ENCODE results near the gene TCF3.

TCF3 gene

GRCh38 chr19:1592024-1592754 is 60.2 kb downstream of the TCF3 start:
- TF ChIP-seq SPI1 (IDR thresholded peaks at IDR 0.05; ENCODE audit: low read depth, low read length), result no peak
- TF ChIP-seq PAX5 (IDR thresholded peaks at IDR 0.05; ENCODE audit: insufficient read depth, low read length, severe bottlenecking), result no peak
- peak; percentile 92 for TF ChIP-seq POLR2AphosphoS5 (IDR thresholded peaks at IDR 0.05; ENCODE audit: low read depth, low read length)
- TF ChIP-seq POLR2A (IDR thresholded peaks at IDR 0.05; ENCODE audit: low read depth, low read length), result peak; percentile 91
- TF ChIP-seq TAF1 (IDR thresholded peaks at IDR 0.05; ENCODE audit: low read depth, low read length), result peak; percentile 83
- TF ChIP-seq POU2F2 (IDR thresholded peaks at IDR 0.05; ENCODE audit: low read depth, low read length), result peak; percentile 74
- DNase-seq (ENCODE audit: insufficient read length, low spot score), result peak; percentile 96
- no peak for FAIRE-seq

- no peak for TF ChIP-seq TAF1 (IDR thresholded peaks at IDR 0.05; ENCODE audit: low read depth, low read length)
- no peak for TF ChIP-seq POU2F2 (IDR thresholded peaks at IDR 0.05; ENCODE audit: low read depth, low read length)
- no peak; the same call in 1 of the 2 replicates for TF ChIP-seq POLR2A (IDR thresholded peaks at IDR 0.05; ENCODE audit: low read depth, low read length)
- no peak for TF ChIP-seq POLR2AphosphoS5 (IDR thresholded peaks at IDR 0.05; ENCODE audit: low read depth, low read length)
- TF ChIP-seq PAX5 (IDR thresholded peaks at IDR 0.05; ENCODE audit: insufficient read depth, low read length, severe bottlenecking), result no peak
- no peak for TF ChIP-seq SPI1 (IDR thresholded peaks at IDR 0.05; ENCODE audit: low read depth, low read length)
- DNase-seq (ENCODE audit: insufficient read length, low spot score), result no peak
- FAIRE-seq, result no peak
Observed at GRCh38 chr19:1591421-1592023, 60.9 kb downstream of the TCF3 start.

- DNase-seq (ENCODE audit: insufficient read length, low spot score) (no peak), FAIRE-seq (peak; percentile 81)
- TF ChIP-seq POLR2A (IDR thresholded peaks at IDR 0.05; ENCODE audit: low read depth, low read length) (peak; percentile 42; the same call in 1 of the 2 replicates), SPI1 (IDR thresholded peaks at IDR 0.05; ENCODE audit: low read depth, low read length) (no peak), POLR2AphosphoS5 (IDR thresholded peaks at IDR 0.05; ENCODE audit: low read depth, low read length) (peak; percentile 26; the same call in 1 of the 2 replicates)
Observed at GRCh38 chr19:1590641-1591397, 61.6 kb downstream of the TCF3 start.

DNA sequence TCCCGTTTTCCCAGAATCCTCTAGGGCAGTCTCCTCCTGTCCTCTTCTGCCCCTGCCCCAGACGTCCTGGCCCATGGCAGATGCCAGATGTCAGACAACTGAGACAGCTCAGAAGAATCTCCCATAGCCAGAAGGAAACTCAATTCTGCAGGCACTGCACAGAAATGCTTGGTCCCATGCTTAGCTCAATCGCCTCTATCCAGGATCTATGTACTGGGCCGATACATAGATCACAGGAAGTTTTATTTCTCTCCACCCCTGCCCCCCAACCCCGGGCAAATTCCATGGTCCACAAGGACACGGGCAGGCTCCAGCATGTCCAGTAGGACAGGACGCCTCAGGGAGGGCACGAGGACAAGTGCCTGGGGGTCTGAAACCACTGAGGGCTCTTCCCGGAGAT is 64.5 kb downstream of the TCF3 start:
- no peak for TF ChIP-seq POU2F2 (IDR thresholded peaks at IDR 0.05; ENCODE audit: low read depth, low read length)
- no peak for TF ChIP-seq POLR2A (IDR thresholded peaks at IDR 0.05; ENCODE audit: low read depth, low read length)
- TF ChIP-seq SPI1 (IDR thresholded peaks at IDR 0.05; ENCODE audit: low read depth, low read length), result no peak
- no peak for TF ChIP-seq POLR2AphosphoS5 (IDR thresholded peaks at IDR 0.05; ENCODE audit: low read depth, low read length)
- no peak for TF ChIP-seq TAF1 (IDR thresholded peaks at IDR 0.05; ENCODE audit: low read depth, low read length)
- TF ChIP-seq PAX5 (IDR thresholded peaks at IDR 0.05; ENCODE audit: insufficient read depth, low read length, severe bottlenecking), result no peak
- no peak for DNase-seq (ENCODE audit: insufficient read length, low spot score)
- FAIRE-seq, result no peak

DNA sequence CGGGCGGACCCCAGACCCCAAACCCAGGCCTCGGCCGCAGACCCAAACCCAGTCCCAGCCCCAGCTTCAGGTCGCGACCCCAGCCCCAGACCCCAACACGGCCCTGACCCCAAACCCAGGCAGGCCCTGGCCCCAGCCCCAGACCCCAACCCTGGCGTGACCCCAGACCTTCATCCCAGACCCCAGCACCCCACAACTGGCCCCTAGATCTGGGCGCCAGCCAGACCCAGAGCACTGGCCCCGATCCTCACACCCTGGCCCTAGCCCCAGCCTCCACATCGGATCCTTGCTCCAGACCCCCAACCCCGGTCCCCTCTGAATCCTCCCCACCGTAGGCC is 67.2 kb downstream of the TCF3 start:
- DNase-seq (ENCODE audit: insufficient read length, low spot score) (no peak), FAIRE-seq (no peak)
- TF ChIP-seq POU2F2 (IDR thresholded peaks at IDR 0.05; ENCODE audit: low read depth, low read length), result no peak

GRCh38 chr19:1584500-1585242 is 67.7 kb downstream of the TCF3 start:
- FAIRE-seq (no peak), DNase-seq (ENCODE audit: insufficient read length, low spot score) (no peak)
- TF ChIP-seq TAF1 (IDR thresholded peaks at IDR 0.05; ENCODE audit: low read depth, low read length) (no peak), SPI1 (IDR thresholded peaks at IDR 0.05; ENCODE audit: low read depth, low read length) (no peak), PAX5 (IDR thresholded peaks at IDR 0.05; ENCODE audit: insufficient read depth, low read length, severe bottlenecking) (no peak), POLR2AphosphoS5 (IDR thresholded peaks at IDR 0.05; ENCODE audit: low read depth, low read length) (no peak), POU2F2 (IDR thresholded peaks at IDR 0.05; ENCODE audit: low read depth, low read length) (no peak)

GRCh38 chr19:1582201-1582600 is 70.2 kb downstream of the TCF3 start:
- DNase-seq (ENCODE audit: insufficient read length, low spot score), result no peak
- FAIRE-seq, result no peak
- TF ChIP-seq PAX5 (IDR thresholded peaks at IDR 0.05; ENCODE audit: insufficient read depth, low read length, severe bottlenecking), result no peak
- TF ChIP-seq TAF1 (IDR thresholded peaks at IDR 0.05; ENCODE audit: low read depth, low read length), result no peak
- no peak for TF ChIP-seq SPI1 (IDR thresholded peaks at IDR 0.05; ENCODE audit: low read depth, low read length)
- TF ChIP-seq POU2F2 (IDR thresholded peaks at IDR 0.05; ENCODE audit: low read depth, low read length), result no peak
- no peak for TF ChIP-seq POLR2AphosphoS5 (IDR thresholded peaks at IDR 0.05; ENCODE audit: low read depth, low read length)
- TF ChIP-seq POLR2A (IDR thresholded peaks at IDR 0.05; ENCODE audit: low read depth, low read length), result no peak

GRCh38 chr19:1580957-1581356 is 71.5 kb downstream of the TCF3 start:
- DNase-seq (ENCODE audit: insufficient read length, low spot score) (no peak), FAIRE-seq (no peak)
- TF ChIP-seq POLR2A (IDR thresholded peaks at IDR 0.05; ENCODE audit: low read depth, low read length) (no peak), POLR2AphosphoS5 (IDR thresholded peaks at IDR 0.05; ENCODE audit: low read depth, low read length) (no peak)

GRCh38 chr19:1580382-1580781 is 72.0 kb downstream of the TCF3 start:
- no peak for TF ChIP-seq TAF1 (IDR thresholded peaks at IDR 0.05; ENCODE audit: low read depth, low read length)
- no peak for TF ChIP-seq POLR2AphosphoS5 (IDR thresholded peaks at IDR 0.05; ENCODE audit: low read depth, low read length)
- TF ChIP-seq PAX5 (IDR thresholded peaks at IDR 0.05; ENCODE audit: insufficient read depth, low read length, severe bottlenecking), result no peak
- DNase-seq (ENCODE audit: insufficient read length, low spot score) (no peak), FAIRE-seq (no peak)
